DND-41 (cell line): ENCODE data around the gene PNN.

Source experiments
- CTCF ChIP-seq: IDR thresholded peaks from 2 replicates; pipeline ENCODE4 v1.5.1; 2012; ENCODE audit warnings: borderline replicate concordance, low read length, moderate library complexity, mild to moderate bottlenecking; ENCODE audit not compliant: poor library complexity, severe bottlenecking; ENCODE audit errors: extremely low read depth
- EZH2 ChIP-seq: IDR thresholded peaks from 3 replicates; pipeline ENCODE4 v1.6.1; 2012; ENCODE audit warnings: borderline replicate concordance, low read depth, mild to moderate bottlenecking, moderate library complexity, low read length, inconsistent platforms; ENCODE audit not compliant: severe bottlenecking

GRCh38 chr14:39140170-39140569 is 34.9 kb upstream of the PNN start:
- TF ChIP-seq CTCF (no peak), EZH2 (no peak)
